AG04449 (cell line): ENCODE results near the gene PRKX.
"Not testable (repeated sequence)": the region's sequence is repeated elsewhere in the genome, so short reads cannot be mapped to it uniquely, and the experiment has no call there.

Source experiments
- CTCF ChIA-PET: fragments of 350-600 bp; formaldehyde crosslinking; extraction: SDS; loops from one replicate; lab custom pipeline; 2021; ENCODE audit warnings: antibody characterized with exemption; lab: Yijun Ruan, JAX
- POLR2A ChIA-PET: fragments of 400-600, 350-600 bp; formaldehyde crosslinking; extraction: SDS; loops from one replicate; lab custom pipeline; 2020; ENCODE audit warnings: antibody characterized with exemption, inconsistent platforms; lab: Yijun Ruan, JAX
- DNase-seq: peaks from one replicate; pipeline ENCODE4 v3.0.0-alpha.2; 2010; ENCODE audit warnings: low read depth, low spot score
- H3K4me3 ChIP-seq: 2 replicates; pipeline ENCODE4 v1.5.1; 2011; ENCODE audit warnings: low read depth, mild to moderate bottlenecking, control low read depth, low read length
- CTCF ChIP-seq: IDR thresholded peaks from one replicate; pipeline ENCODE4 v1.5.1; 2011; ENCODE audit warnings: mild to moderate bottlenecking, moderate library complexity, low read length, control low read depth, inconsistent platforms; ENCODE audit not compliant: insufficient read depth; ENCODE audit errors: missing control alignments

The PRKX gene

GRCh38 chrX:3581609-3582108 is 131.8 kb downstream of the PRKX start:
- ChIA-PET POLR2A (no interaction called here), CTCF (no interaction called here)
- no peak for TF ChIP-seq CTCF
- H3K4me3 ChIP-seq, result no peak overlapping the region
- no peak for DNase-seq

- ChIA-PET CTCF (no interaction called here), POLR2A (no interaction called here)
- no peak for TF ChIP-seq CTCF
- no peak overlapping the region for H3K4me3 ChIP-seq
- DNase-seq, result no peak
Observed at GRCh38 chrX:3577551-3577950, 135.9 kb downstream of the PRKX start.

- H3K4me3 ChIP-seq, result no peak overlapping the region
- TF ChIP-seq CTCF, result no peak
- no peak for DNase-seq
- CTCF ChIA-PET, result no interaction called here
- POLR2A ChIA-PET, result no interaction called here
Observed at GRCh38 chrX:3576886-3577501, 136.5 kb downstream of the PRKX start.

- H3K4me3 ChIP-seq, result no peak overlapping the region
- POLR2A ChIA-PET, result no interaction called here
- DNase-seq, result no peak
- CTCF ChIA-PET, result no interaction called here
- no peak for TF ChIP-seq CTCF
Observed at GRCh38 chrX:3567686-3568085, 145.8 kb downstream of the PRKX start.

GRCh38 chrX:3563451-3563850 is 150.0 kb downstream of the PRKX start:
- no peak overlapping the region for H3K4me3 ChIP-seq
- TF ChIP-seq CTCF, result no peak
- POLR2A ChIA-PET, result no interaction called here
- CTCF ChIA-PET, result no interaction called here
- no peak for DNase-seq

- POLR2A ChIA-PET, DNase-seq, CTCF ChIA-PET, H3K4me3 ChIP-seq: not testable (repeated sequence)
Observed at GRCh38 chrX:3560010-3560409, 153.4 kb downstream of the PRKX start.
